ENCODE measurements around the gene GHRHR.

DNA sequence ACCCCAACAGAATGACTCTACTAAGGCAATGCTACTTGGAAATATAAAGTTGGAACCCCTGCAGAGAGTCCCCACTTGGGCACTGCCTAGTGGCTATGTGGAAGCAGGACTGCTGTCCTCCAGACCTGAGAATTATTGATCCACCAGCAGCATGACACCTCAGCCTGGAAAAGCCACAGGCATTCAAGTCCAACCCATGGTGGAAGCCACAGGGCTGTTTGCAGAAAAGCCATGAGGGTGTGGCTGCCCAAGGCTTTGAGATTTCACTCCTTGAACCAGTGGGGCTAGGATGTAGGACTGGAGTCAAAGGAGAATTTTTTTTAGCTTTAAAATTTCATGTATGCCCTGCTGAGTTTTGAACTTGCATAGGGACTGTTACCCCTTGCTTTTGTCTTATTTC is 13.6 kb upstream of the GHRHR start:
- TF ChIP-seq, protein P1, sequence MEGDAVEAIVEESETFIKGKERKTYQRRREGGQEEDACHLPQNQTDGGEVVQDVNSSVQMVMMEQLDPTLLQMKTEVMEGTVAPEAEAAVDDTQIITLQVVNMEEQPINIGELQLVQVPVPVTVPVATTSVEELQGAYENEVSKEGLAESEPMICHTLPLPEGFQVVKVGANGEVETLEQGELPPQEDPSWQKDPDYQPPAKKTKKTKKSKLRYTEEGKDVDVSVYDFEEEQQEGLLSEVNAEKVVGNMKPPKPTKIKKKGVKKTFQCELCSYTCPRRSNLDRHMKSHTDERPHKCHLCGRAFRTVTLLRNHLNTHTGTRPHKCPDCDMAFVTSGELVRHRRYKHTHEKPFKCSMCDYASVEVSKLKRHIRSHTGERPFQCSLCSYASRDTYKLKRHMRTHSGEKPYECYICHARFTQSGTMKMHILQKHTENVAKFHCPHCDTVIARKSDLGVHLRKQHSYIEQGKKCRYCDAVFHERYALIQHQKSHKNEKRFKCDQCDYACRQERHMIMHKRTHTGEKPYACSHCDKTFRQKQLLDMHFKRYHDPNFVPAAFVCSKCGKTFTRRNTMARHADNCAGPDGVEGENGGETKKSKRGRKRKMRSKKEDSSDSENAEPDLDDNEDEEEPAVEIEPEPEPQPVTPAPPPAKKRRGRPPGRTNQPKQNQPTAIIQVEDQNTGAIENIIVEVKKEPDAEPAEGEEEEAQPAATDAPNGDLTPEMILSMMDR (IDR thresholded peaks at IDR 0.05): no peak
- TF ChIP-seq POLR2AphosphoS5 (IDR thresholded peaks at IDR 0.05): no peak
- no peak for TF ChIP-seq POLR2A (IDR thresholded peaks at IDR 0.05)
